Psoas muscle (tissue), 8 donors: ENCODE measurements around the gene HENMT1. TPM values are rescaled to one million over a fixed set of nuclear protein-coding genes. Genes with fewer than 3 reads are reported as not detected.
A peak's percentile ranks its signal among the peaks of the same experiment; 100 is the strongest.
"Not testable (repeated sequence)": the region's sequence is repeated elsewhere in the genome, so short reads cannot be mapped to it uniquely, and the experiment has no call there.

Experiments used
- ATAC-seq, 4 donors: fragments of 200-7000 bp; cut with Tn5 transposase; one replicate each; pipeline ENCODE4 v1.9.1; 2020; ENCODE audit warnings: moderate library complexity in 3 of 4, mild to moderate bottlenecking in 2 of 4
- DNase-seq, 2 donors: peaks; one replicate each; pipeline ENCODE4 v3.0.0-alpha.2; 2020
- H3K27ac ChIP-seq: fragments of 200-600 bp; one replicate; pipeline ENCODE4 v1.8.0; 2022
- H3K27me3 ChIP-seq, 3 donors: fragments of 200-600 bp in 1 of 3; one replicate each; pipeline versions ENCODE4 v1.6.1 to v1.8.0; 2013 to 2022; ENCODE audit warnings: low read length in 2 of 3, mild to moderate bottlenecking in 2 of 3, moderate library complexity in 1 of 3; ENCODE audit not compliant: insufficient read depth in 3 of 3
- H3K36me3 ChIP-seq, 2 donors: fragments of 200-600 bp in 1 of 2; one replicate each; pipeline versions ENCODE4 v1.6.1 to v1.8.0; 2013 to 2022; ENCODE audit warnings: low read depth in 1 of 2, mild to moderate bottlenecking in 1 of 2, moderate library complexity in 1 of 2; ENCODE audit not compliant: insufficient read depth in 1 of 2
- H3K4me1 ChIP-seq: fragments of 200-600 bp; one replicate; pipeline ENCODE4 v1.8.0; 2022
- H3K4me3 ChIP-seq: fragments of 200-600 bp; one replicate; pipeline ENCODE4 v1.8.0; 2022; ENCODE audit warnings: mild to moderate bottlenecking
- H3K9me3 ChIP-seq: fragments of 200-600 bp; one replicate; pipeline ENCODE4 v1.8.0; 2022
- CTCF ChIP-seq: fragments of 200-600 bp; IDR thresholded peaks from one replicate; pipeline ENCODE4 v1.8.0; 2022; ENCODE audit warnings: antibody characterized with exemption
- WGBS, 3 donors: extraction: QIAGEN DNeasy Blood & Tissue Kit; methylation state at CpG; one replicate each; pipeline versions ENCODE4 v1.1.6 to v1.1.7; 2013; 5-methylcytosine and 5-hydroxymethylcytosine counted together
- intact Hi-C, 2 donors: fragments of 100-400 bp; cut with DNase I; formaldehyde crosslinking; loops; one replicate each; pipeline versions ENCODE4 v1.11.0 to v1.14.2; 2022
- polyA plus RNA-seq, 3 donors: library from polyadenylated mRNA; stranded (reverse); fragments of 200-250 nt; gene quantifications; one replicate each; pipeline ENCODE4 v1.2.3, GENCODE V29; 2013
- total RNA-seq, 4 donors: library from RNA; stranded (reverse); fragmentation: NEBNext Ultra II Directional in 2 of 4; extraction: Animal tissue kit (Norgen Biotek cat#: 25700) in 2 of 4; gene quantifications; one replicate each; pipeline versions ENCODE4 v1.2.1 to v1.2.4, GENCODE V29; 2021 to 2023
- donor health status: healthy with polysubstance abuse.
- donor health status: DM: no; HTN: no; CAD: no; lungs with moderate emphysema.
- donor health status: Bipolar disorder and iron deficiency.
- donor health status: healthy.
- donor health status: DM: yes; HTN: yes; CAD: no.
- donor health status: DM: no; HTN: no; CAD: no.
- donor health status: DM: no; HTN: no; CAD: no.
- donor health status: DM: yes; HTN: yes; CAD: no.

The HENMT1 gene
- total and polyA plus RNA-seq, 7 donors = 1.2 to 4.1 (median 1.7) TPM

DNA sequence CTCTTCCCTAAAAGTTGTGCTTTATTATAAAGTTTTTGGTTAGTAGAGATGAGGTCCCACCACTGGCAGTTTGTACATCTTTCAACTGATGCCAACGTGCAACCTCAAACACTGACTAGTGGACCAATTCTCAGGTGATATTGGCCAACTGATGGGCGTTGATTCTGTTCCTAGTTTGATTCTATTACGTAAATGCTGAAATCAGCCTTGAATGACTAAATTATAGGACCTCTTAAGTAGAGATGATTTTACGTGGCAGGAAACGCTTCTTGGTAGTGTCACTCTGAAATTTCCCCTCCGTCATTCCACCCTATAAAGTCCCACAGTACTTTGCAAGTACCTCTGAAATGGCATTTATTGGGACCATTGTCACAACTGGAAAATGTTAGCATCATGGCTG is 43.0 kb upstream of the HENMT1 start:
- DNase-seq (no peak), ATAC-seq (no peak)
- intact Hi-C loops = no loop called here
- H3K27me3 ChIP-seq = peaks cover 0 to 10% (median 0%) of the 10 kb centered on the region in 3 donors
- no peaks in the 10 kb centered on the region for H3K9me3 ChIP-seq
- H3K4me3 ChIP-seq = no peak overlapping the region
- 73 to 75% (median 74%) methylated on average over 6 of the region's 6 CpGs for WGBS, 3 donors
- peaks cover 5 to 30% of the 10 kb centered on the region in 2 donors for H3K36me3 ChIP-seq
- no peaks in the 10 kb centered on the region for H3K4me1 ChIP-seq
- no peak for TF ChIP-seq CTCF
- no peak overlapping the region for H3K27ac ChIP-seq

GRCh38 chr1:108702109-108702508 is 41.2 kb upstream of the HENMT1 start:
- H3K4me3 ChIP-seq, H3K4me1 ChIP-seq, DNase-seq, H3K27ac ChIP-seq, H3K27me3 ChIP-seq, H3K9me3 ChIP-seq, intact Hi-C loops: not testable (repeated sequence)
- 91 to 95% (median 91%) methylated on average over 6 of the region's 6 CpGs for WGBS, 3 donors
- ATAC-seq = peak in 1 of 4 donors; percentile 19
- peaks cover 10 to 49% of the 10 kb centered on the region in 2 donors for H3K36me3 ChIP-seq

DNA sequence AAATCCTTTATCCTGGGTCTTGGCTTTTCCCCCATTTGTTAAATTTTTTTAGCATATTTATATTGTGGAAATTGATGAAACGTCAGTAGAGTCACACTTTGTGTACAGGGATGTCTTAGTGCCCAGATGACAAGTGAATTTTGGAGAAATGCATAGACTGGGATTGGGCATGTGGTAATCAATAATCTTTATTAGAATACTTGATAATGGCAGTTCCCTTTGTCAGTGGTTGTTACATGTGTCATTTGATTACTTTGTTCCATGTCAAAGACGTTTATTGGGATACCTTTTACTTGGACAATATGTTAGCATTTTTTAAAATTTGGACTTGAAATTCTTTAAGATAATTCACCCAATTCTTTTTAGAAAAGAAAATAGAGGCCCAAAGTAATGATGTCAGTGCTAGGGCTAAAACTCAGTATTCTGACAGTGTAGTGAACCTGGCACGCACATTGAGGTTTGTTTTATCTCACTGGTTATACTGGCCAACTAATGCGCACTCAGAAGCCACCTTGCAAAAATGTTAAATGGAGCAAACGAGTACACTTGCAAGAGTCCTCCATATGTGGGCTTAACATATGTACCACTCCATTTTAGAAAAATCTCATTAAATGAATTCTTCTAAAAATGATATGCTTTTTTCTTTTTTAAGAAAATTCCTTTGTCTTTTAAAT is 40.4 kb upstream of the HENMT1 start:
- no peak overlapping the region for H3K4me3 ChIP-seq
- DNase-seq (no peak), ATAC-seq (no peak)
- intact Hi-C loops = no loop called here
- peaks cover 15 to 57% of the 10 kb centered on the region in 2 donors for H3K36me3 ChIP-seq
- TF ChIP-seq CTCF = no peak
- no peak overlapping the region for H3K27ac ChIP-seq
- H3K27me3 ChIP-seq = no peaks in the 10 kb centered on the region
- no peaks in the 10 kb centered on the region for H3K9me3 ChIP-seq
- 80 to 86% (median 82%) methylated on average over 5 of the region's 5 CpGs for WGBS, 3 donors
- H3K4me1 ChIP-seq = no peaks in the 10 kb centered on the region

DNA sequence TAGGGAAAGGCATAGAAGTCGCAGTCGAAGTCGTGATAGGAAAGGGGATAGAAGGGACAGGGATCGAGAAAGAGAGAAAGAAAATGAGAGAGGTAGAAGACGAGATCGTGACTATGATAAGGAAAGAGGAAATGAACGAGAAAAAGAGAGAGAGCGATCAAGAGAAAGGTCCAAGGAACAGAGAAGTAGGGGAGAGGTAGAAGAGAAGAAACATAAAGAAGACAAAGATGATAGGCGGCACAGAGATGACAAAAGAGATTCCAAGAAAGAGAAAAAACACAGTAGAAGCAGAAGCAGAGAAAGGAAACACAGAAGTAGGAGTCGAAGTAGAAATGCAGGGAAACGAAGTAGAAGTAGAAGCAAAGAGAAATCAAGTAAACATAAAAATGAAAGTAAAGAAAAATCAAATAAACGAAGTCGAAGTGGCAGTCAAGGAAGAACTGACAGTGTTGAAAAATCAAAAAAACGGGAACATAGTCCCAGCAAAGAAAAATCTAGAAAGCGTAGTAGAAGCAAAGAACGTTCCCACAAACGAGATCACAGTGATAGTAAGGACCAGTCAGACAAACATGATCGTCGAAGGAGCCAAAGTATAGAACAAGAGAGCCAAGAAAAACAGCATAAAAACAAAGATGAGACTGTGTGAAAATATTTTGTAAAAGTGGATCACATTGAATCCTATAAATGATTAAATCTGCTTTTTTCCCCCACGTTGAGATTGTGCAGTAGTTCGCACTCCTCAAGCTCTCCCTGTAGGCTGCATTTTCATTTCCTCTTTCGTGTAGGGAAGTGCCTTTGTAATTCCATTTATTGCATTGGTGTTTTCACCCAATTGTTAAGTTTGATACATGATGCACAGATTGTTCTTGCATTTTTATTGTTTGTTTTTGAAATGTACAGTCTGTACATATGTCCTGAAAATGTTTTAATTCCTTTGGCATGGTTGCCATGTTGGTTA is 38.8 kb upstream of the HENMT1 start:
- no peak for ATAC-seq
- Histone ChIP-seq H3K4me1 (peaks cover 15% of the 10 kb centered on the region), H3K36me3 (peaks cover 15 to 69% of the 10 kb centered on the region in 2 donors), H3K4me3 (peak overlapping the region; percentile 23), H3K27ac (no peak overlapping the region), H3K9me3 (no peaks in the 10 kb centered on the region), H3K27me3 (no peaks in the 10 kb centered on the region)
- no peak for TF ChIP-seq CTCF
- DNase-seq = no peak
- 87 to 91% (median 88%) methylated on average over 22 of the region's 22 CpGs for WGBS, 3 donors
- intact Hi-C loops = no loop called here

- no peaks in the 10 kb centered on the region for H3K9me3 ChIP-seq
- peaks cover 29% of the 10 kb centered on the region for H3K4me1 ChIP-seq
- H3K27ac ChIP-seq = no peak overlapping the region
- H3K4me3 ChIP-seq = peak overlapping the region; percentile 85
- H3K27me3 ChIP-seq = no peaks in the 10 kb centered on the region
- no peak for ATAC-seq
- no peak for TF ChIP-seq CTCF
- peaks cover 15 to 54% of the 10 kb centered on the region in 2 donors for H3K36me3 ChIP-seq
- intact Hi-C loops = loop anchor here in 1 of 2 donors (2.0 kb wide), 1 partner anchor 49 kb away; no protein-coding TSS in a partner anchor
- 72 to 76% (median 73%) methylated on average over 5 of the region's 5 CpGs for WGBS, 3 donors
- DNase-seq = no peak
Measured at GRCh38 chr1:108695535-108695934, 34.6 kb upstream of the HENMT1 start.
